Measurements from ENCODE around the gene RBM47. TPM values are rescaled to one million over a fixed set of nuclear protein-coding genes. Genes with fewer than 3 reads are reported as not detected.

The RBM47 gene
- total RNA-seq, 2 experiments from 2014 or later: 2.7 to 3.1 TPM

GRCh38 chr4:40594261-40595178 lies 35.1 kb downstream of the RBM47 start:
- DNase-seq (no peak), ATAC-seq (ENCODE audit: low read depth) (no peak)
- Mint-ChIP-seq H3K27me3 (peaks cover 9% of the 10 kb centered on the region), H3K4me1 (no peaks in the 10 kb centered on the region), H3K36me3 (peaks cover 2% of the 10 kb centered on the region), H3K4me3 (no peak overlapping the region), H3K9me3 (no peaks in the 10 kb centered on the region), H3K27ac (no peak overlapping the region)
- POLR2A ChIA-PET: no interaction called here

GRCh38 chr4:40592034-40592433 lies 37.6 kb downstream of the RBM47 start:
- no peaks in the 10 kb centered on the region for H3K9me3 Mint-ChIP-seq
- no peak overlapping the region for H3K4me3 Mint-ChIP-seq
- H3K27ac Mint-ChIP-seq: no peak overlapping the region
- peaks cover 2% of the 10 kb centered on the region for H3K36me3 Mint-ChIP-seq
- POLR2A ChIA-PET: no interaction called here
- ATAC-seq (ENCODE audit: low read depth) (no peak), DNase-seq (no peak)
- H3K27me3 Mint-ChIP-seq: peaks cover 11% of the 10 kb centered on the region
- no peaks in the 10 kb centered on the region for H3K4me1 Mint-ChIP-seq

- Mint-ChIP-seq H3K4me1 (no peaks in the 10 kb centered on the region), H3K27me3 (peaks cover 8% of the 10 kb centered on the region), H3K27ac (no peak overlapping the region), H3K36me3 (no peaks in the 10 kb centered on the region), H3K4me3 (no peak overlapping the region), H3K9me3 (no peaks in the 10 kb centered on the region)
- DNase-seq (no peak), ATAC-seq (ENCODE audit: low read depth) (no peak)
- POLR2A ChIA-PET: no interaction called here
Observed at GRCh38 chr4:40587826-40588225, 41.8 kb downstream of the RBM47 start.

- no peak for ATAC-seq (ENCODE audit: low read depth)
- no peak for DNase-seq
- no peaks in the 10 kb centered on the region for H3K36me3 Mint-ChIP-seq
- H3K27ac Mint-ChIP-seq: no peak overlapping the region
- no peak overlapping the region for H3K4me3 Mint-ChIP-seq
- POLR2A ChIA-PET: no interaction called here
- H3K4me1 Mint-ChIP-seq: no peaks in the 10 kb centered on the region
- H3K27me3 Mint-ChIP-seq: peaks cover 8% of the 10 kb centered on the region
- H3K9me3 Mint-ChIP-seq: no peaks in the 10 kb centered on the region
Observed at GRCh38 chr4:40587351-40587750, 42.3 kb downstream of the RBM47 start.

- no peak for ATAC-seq (ENCODE audit: low read depth)
- DNase-seq: no peak
- Mint-ChIP-seq H3K4me3 (no peak overlapping the region), H3K4me1 (peaks cover 2% of the 10 kb centered on the region), H3K27me3 (peaks cover 11% of the 10 kb centered on the region), H3K36me3 (no peaks in the 10 kb centered on the region), H3K27ac (no peak overlapping the region), H3K9me3 (no peaks in the 10 kb centered on the region)
- POLR2A ChIA-PET: no interaction called here
Observed at GRCh38 chr4:40586729-40587128, 42.9 kb downstream of the RBM47 start.

GRCh38 chr4:40586034-40586433 lies 43.6 kb downstream of the RBM47 start:
- H3K4me3 Mint-ChIP-seq: no peak overlapping the region
- no peaks in the 10 kb centered on the region for H3K9me3 Mint-ChIP-seq
- POLR2A ChIA-PET: no interaction called here
- H3K27ac Mint-ChIP-seq: no peak overlapping the region
- peaks cover 8% of the 10 kb centered on the region for H3K27me3 Mint-ChIP-seq
- DNase-seq (no peak), ATAC-seq (ENCODE audit: low read depth) (no peak)
- H3K36me3 Mint-ChIP-seq: no peaks in the 10 kb centered on the region
- H3K4me1 Mint-ChIP-seq: peaks cover 4% of the 10 kb centered on the region

- POLR2A ChIA-PET: no interaction called here
Observed at GRCh38 chr4:40585201-40585799, 44.4 kb downstream of the RBM47 start.

GRCh38 chr4:40584517-40585141 lies 45.0 kb downstream of the RBM47 start:
- DNase-seq: no peak
- H3K27me3 Mint-ChIP-seq: peaks cover 8% of the 10 kb centered on the region
- POLR2A ChIA-PET: no interaction called here
- no peak overlapping the region for H3K27ac Mint-ChIP-seq
- H3K36me3 Mint-ChIP-seq: no peaks in the 10 kb centered on the region
- no peak overlapping the region for H3K4me3 Mint-ChIP-seq
- H3K9me3 Mint-ChIP-seq: no peaks in the 10 kb centered on the region
- ATAC-seq (ENCODE audit: low read depth): no peak
- H3K4me1 Mint-ChIP-seq: peaks cover 4% of the 10 kb centered on the region

More at GRCh38 chr4:40585201-40585799, 44.4 kb downstream of the RBM47 start:
- H3K4me3 Mint-ChIP-seq: no peak overlapping the region
- peaks cover 4% of the 10 kb centered on the region for H3K4me1 Mint-ChIP-seq
- no peaks in the 10 kb centered on the region for H3K36me3 Mint-ChIP-seq
- H3K9me3 Mint-ChIP-seq: no peaks in the 10 kb centered on the region
- peaks cover 8% of the 10 kb centered on the region for H3K27me3 Mint-ChIP-seq
- DNase-seq: no peak
- no peak overlapping the region for H3K27ac Mint-ChIP-seq
- no peak for ATAC-seq (ENCODE audit: low read depth)

- Mint-ChIP-seq H3K36me3 (no peaks in the 10 kb centered on the region), H3K27ac (no peak overlapping the region), H3K4me3 (no peak overlapping the region), H3K27me3 (peaks cover 8% of the 10 kb centered on the region), H3K4me1 (peaks cover 4% of the 10 kb centered on the region), H3K9me3 (no peaks in the 10 kb centered on the region)
- DNase-seq (no peak), ATAC-seq (ENCODE audit: low read depth) (no peak)
- POLR2A ChIA-PET: interaction anchor here (0.6 kb wide), 1 partner anchor 1402 kb away, joined by 3 read pairs; no protein-coding TSS in a partner anchor
Observed at GRCh38 chr4:40583850-40584439, 45.7 kb downstream of the RBM47 start.

GRCh38 chr4:40582413-40582812 lies 47.3 kb downstream of the RBM47 start:
- POLR2A ChIA-PET: no interaction called here
- H3K27me3 Mint-ChIP-seq: peaks cover 8% of the 10 kb centered on the region

GRCh38 chr4:40581254-40582140 lies 48.2 kb downstream of the RBM47 start:
- Mint-ChIP-seq H3K27ac (no peak overlapping the region), H3K9me3 (no peaks in the 10 kb centered on the region), H3K27me3 (peaks cover 3% of the 10 kb centered on the region), H3K4me3 (no peak overlapping the region), H3K4me1 (peaks cover 15% of the 10 kb centered on the region), H3K36me3 (no peaks in the 10 kb centered on the region)
- POLR2A ChIA-PET: no interaction called here
- ATAC-seq (ENCODE audit: low read depth): no peak
- no peak for DNase-seq

More at GRCh38 chr4:40582413-40582812, 47.3 kb downstream of the RBM47 start:
- DNase-seq (no peak), ATAC-seq (ENCODE audit: low read depth) (no peak)
- Mint-ChIP-seq H3K36me3 (no peaks in the 10 kb centered on the region), H3K4me1 (peaks cover 6% of the 10 kb centered on the region), H3K4me3 (no peak overlapping the region), H3K9me3 (no peaks in the 10 kb centered on the region), H3K27ac (no peak overlapping the region)

GRCh38 chr4:40579983-40580382 lies 49.7 kb downstream of the RBM47 start:
- POLR2A ChIA-PET: no interaction called here
- H3K4me3 Mint-ChIP-seq: no peak overlapping the region
- peaks cover 3% of the 10 kb centered on the region for H3K27me3 Mint-ChIP-seq
- no peaks in the 10 kb centered on the region for H3K9me3 Mint-ChIP-seq
- no peak for DNase-seq
- no peaks in the 10 kb centered on the region for H3K36me3 Mint-ChIP-seq
- ATAC-seq (ENCODE audit: low read depth): no peak
- H3K27ac Mint-ChIP-seq: no peak overlapping the region
- peaks cover 20% of the 10 kb centered on the region for H3K4me1 Mint-ChIP-seq
